Lower leg skin (tissue), 3 donors: ENCODE data around the gene CAPN10.

Experiments
- CTCF ChIP-seq, 3 donors: fragments of 450-650 bp; IDR thresholded peaks; one replicate each; pipeline ENCODE4 v1.5.1; 2016; ENCODE audit warnings: antibody characterized with exemption in 3 of 3, mild to moderate bottlenecking in 3 of 3, moderate library complexity in 2 of 3
- POLR2A ChIP-seq, 2 donors: fragments of 450-650 bp; IDR thresholded peaks; one replicate each; pipeline ENCODE4 v1.6.1; 2016 to 2017; ENCODE audit warnings: antibody characterized with exemption in 2 of 2, mild to moderate bottlenecking in 1 of 2, moderate library complexity in 1 of 2

- TF ChIP-seq POLR2A (IDR thresholded peaks at IDR 0.05) (no peak), CTCF (IDR thresholded peaks at IDR 0.05) (no peak)
These were observed 17.9 kb downstream of the CAPN10 start for GRCh38 chr2:240604291-240604938.
